Astrocyte of the cerebellum (primary cell): ENCODE measurements around the gene SIM2.

Source experiments
- DNase-seq: peaks from one replicate; pipeline ENCODE4 v3.0.0-alpha.2; 2011; ENCODE audit warnings: low read depth
- H3K4me3 ChIP-seq: 2 replicates; pipeline ENCODE4 v1.5.1; 2011; ENCODE audit warnings: mild to moderate bottlenecking, low read depth, low read length, moderate library complexity
- in situ Hi-C: cut with HindIII; loops from 2 replicates; pipeline ENCODE4 v1.10.0; 2017; ENCODE audit warnings: low sequenced_read_pairs
- TF ChIP-seq, protein P1 (sequence below): IDR thresholded peaks from 2 replicates; pipeline ENCODE4 v1.5.1; 2012; ENCODE audit warnings: low read length, low read depth, moderate library complexity, mild to moderate bottlenecking; ENCODE audit errors: missing control alignments

The SIM2 gene

GRCh38 chr21:36765229-36765628 lies 66.3 kb downstream of the SIM2 start:
- H3K4me3 ChIP-seq = no peak overlapping the region
- in situ Hi-C loops = loop anchor here (5.0 to 10.0 kb wide), 2 partner anchors 98 to 350 kb away; no protein-coding TSS in a partner anchor
- TF ChIP-seq, protein P1, sequence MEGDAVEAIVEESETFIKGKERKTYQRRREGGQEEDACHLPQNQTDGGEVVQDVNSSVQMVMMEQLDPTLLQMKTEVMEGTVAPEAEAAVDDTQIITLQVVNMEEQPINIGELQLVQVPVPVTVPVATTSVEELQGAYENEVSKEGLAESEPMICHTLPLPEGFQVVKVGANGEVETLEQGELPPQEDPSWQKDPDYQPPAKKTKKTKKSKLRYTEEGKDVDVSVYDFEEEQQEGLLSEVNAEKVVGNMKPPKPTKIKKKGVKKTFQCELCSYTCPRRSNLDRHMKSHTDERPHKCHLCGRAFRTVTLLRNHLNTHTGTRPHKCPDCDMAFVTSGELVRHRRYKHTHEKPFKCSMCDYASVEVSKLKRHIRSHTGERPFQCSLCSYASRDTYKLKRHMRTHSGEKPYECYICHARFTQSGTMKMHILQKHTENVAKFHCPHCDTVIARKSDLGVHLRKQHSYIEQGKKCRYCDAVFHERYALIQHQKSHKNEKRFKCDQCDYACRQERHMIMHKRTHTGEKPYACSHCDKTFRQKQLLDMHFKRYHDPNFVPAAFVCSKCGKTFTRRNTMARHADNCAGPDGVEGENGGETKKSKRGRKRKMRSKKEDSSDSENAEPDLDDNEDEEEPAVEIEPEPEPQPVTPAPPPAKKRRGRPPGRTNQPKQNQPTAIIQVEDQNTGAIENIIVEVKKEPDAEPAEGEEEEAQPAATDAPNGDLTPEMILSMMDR = no peak
- no peak for DNase-seq

- TF ChIP-seq, protein P1 = no peak
- in situ Hi-C loops = loop anchor here (5.0 to 10.0 kb wide), 2 partner anchors 99 to 352 kb away; no protein-coding TSS in a partner anchor
- no peak for DNase-seq
- H3K4me3 ChIP-seq = no peak overlapping the region
These were observed 67.6 kb downstream of the SIM2 start for GRCh38 chr21:36766511-36766910.

- TF ChIP-seq, protein P1 = no peak
- in situ Hi-C loops = loop anchor here (5.0 to 10.0 kb wide), 2 partner anchors 100 to 352 kb away; no protein-coding TSS in a partner anchor
- H3K4me3 ChIP-seq = no peak overlapping the region
- no peak for DNase-seq
These were observed 68.2 kb downstream of the SIM2 start for GRCh38 chr21:36767096-36767495.

GRCh38 chr21:36768496-36768895 lies 69.6 kb downstream of the SIM2 start:
- DNase-seq = no peak
- in situ Hi-C loops = loop anchor here (5.0 to 10.0 kb wide), 2 partner anchors 101 to 354 kb away; no protein-coding TSS in a partner anchor
- TF ChIP-seq, protein P1 = no peak

GRCh38 chr21:36769051-36769839 lies 70.3 kb downstream of the SIM2 start:
- DNase-seq = peak; percentile 87

More at GRCh38 chr21:36768496-36768895, 69.6 kb downstream of the SIM2 start:
- H3K4me3 ChIP-seq = no peak overlapping the region

GRCh38 chr21:36773117-36773516 lies 74.2 kb downstream of the SIM2 start:
- no peak overlapping the region for H3K4me3 ChIP-seq
- TF ChIP-seq, protein P1 = no peak
- DNase-seq = peak; percentile 65
- in situ Hi-C loops = no loop called here

More at GRCh38 chr21:36769051-36769839, 70.3 kb downstream of the SIM2 start:
- TF ChIP-seq, protein P1 = no peak
- no peak overlapping the region for H3K4me3 ChIP-seq
- in situ Hi-C loops = loop anchor here (5.0 to 10.0 kb wide), 2 partner anchors 102 to 354 kb away; no protein-coding TSS in a partner anchor
